ENCODE data around the gene MGAM2.

- TF ChIP-seq CTCF (IDR thresholded peaks at IDR 0.05; ENCODE audit: low read depth, low read length, missing input control) (no peak), JUND (IDR thresholded peaks at IDR 0.05) (no peak), MAX (IDR thresholded peaks at IDR 0.05) (no peak)
Measured at GRCh38 chr7:142125256-142125955, 13.9 kb downstream of the MGAM2 start.

Measured in liver (tissue), 3 donors.